ENCODE results near the gene FAM149A.

GRCh38 chr4:186204686-186205085 is 100.2 kb downstream of the FAM149A start:
- TF ChIP-seq POLR2A (IDR thresholded peaks at IDR 0.05; ENCODE audit: extremely low read depth, insufficient read length) (no peak), MAX (IDR thresholded peaks at IDR 0.05; ENCODE audit: low read depth, low read length) (no peak), CTCF (IDR thresholded peaks at IDR 0.05; ENCODE audit: low read depth, low read length) (no peak)
